ENCODE measurements around the gene DZIP3. TPM values are rescaled to one million over a fixed set of nuclear protein-coding genes. Genes with fewer than 3 reads are reported as not detected.

The DZIP3 gene
- total RNA-seq, 2 experiments from 2014 or later, result 14.5 to 31.8 TPM

DNA sequence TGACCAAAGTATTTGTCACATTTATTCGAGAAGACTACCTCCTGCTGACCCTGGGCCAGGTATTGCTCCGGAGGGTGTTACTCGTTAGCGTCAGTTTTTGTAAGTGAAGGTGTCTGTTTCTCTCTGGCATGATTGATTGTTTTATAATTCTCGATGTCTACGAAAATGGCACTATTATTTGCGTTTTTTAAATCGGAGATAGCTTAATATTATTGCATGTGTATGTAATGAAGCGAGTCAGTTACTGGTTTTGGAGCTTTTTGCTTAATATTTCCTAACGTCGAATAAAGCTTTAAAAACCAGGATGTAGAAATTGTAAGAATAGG lies 439 bp downstream of the DZIP3 start:
- H3K27ac ChIP-seq (ENCODE audit: low read depth, low read length, poor library complexity, severe bottlenecking), result peak overlapping the region; percentile 87
- peaks cover 26% of the 10 kb centered on the region for H4K20me1 ChIP-seq (ENCODE audit: insufficient read depth, low read length)
- peaks cover 40% of the 10 kb centered on the region for H3K4me1 ChIP-seq (ENCODE audit: insufficient read depth, low read length, poor library complexity, severe bottlenecking)
- peak overlapping the region; percentile 97 for H3K4me2 ChIP-seq (ENCODE audit: low read length)
- H3K9me3 ChIP-seq (ENCODE audit: low read length), result no peaks in the 10 kb centered on the region
- TF ChIP-seq, protein P1, sequence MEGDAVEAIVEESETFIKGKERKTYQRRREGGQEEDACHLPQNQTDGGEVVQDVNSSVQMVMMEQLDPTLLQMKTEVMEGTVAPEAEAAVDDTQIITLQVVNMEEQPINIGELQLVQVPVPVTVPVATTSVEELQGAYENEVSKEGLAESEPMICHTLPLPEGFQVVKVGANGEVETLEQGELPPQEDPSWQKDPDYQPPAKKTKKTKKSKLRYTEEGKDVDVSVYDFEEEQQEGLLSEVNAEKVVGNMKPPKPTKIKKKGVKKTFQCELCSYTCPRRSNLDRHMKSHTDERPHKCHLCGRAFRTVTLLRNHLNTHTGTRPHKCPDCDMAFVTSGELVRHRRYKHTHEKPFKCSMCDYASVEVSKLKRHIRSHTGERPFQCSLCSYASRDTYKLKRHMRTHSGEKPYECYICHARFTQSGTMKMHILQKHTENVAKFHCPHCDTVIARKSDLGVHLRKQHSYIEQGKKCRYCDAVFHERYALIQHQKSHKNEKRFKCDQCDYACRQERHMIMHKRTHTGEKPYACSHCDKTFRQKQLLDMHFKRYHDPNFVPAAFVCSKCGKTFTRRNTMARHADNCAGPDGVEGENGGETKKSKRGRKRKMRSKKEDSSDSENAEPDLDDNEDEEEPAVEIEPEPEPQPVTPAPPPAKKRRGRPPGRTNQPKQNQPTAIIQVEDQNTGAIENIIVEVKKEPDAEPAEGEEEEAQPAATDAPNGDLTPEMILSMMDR (conservative IDR thresholded peaks at IDR 0.05; ENCODE audit: low read length), result peak; percentile 46
- TF ChIP-seq EZH2phosphoT487 (IDR thresholded peaks at IDR 0.05; ENCODE audit: borderline replicate concordance, low read depth, low read length), result no peak
- H3K36me3 ChIP-seq (ENCODE audit: insufficient read depth, low read length), result peaks cover 28% of the 10 kb centered on the region
- ChIA-PET POLR2A (interaction anchor here (0.7 to 3.7 kb wide), 15 partner anchors 8 to 919 kb away, joined by 3 to 34 read pairs (median 4); no protein-coding TSS in a partner anchor), CTCF (ENCODE audit: unreplicated experiment) (no interaction called here)
- peak overlapping the region; percentile 84 for H2AFZ ChIP-seq (ENCODE audit: low read length)
- no peak for DNase-seq (ENCODE audit: low spot score)
- intact Hi-C loops (cut with micrococcal nuclease; ENCODE audit: unreplicated experiment), result loop anchor here (2.0 to 10.0 kb wide), 4 partner anchors 38 to 1155 kb away; partner anchors contain the start of gene IFT57
- peak overlapping the region; percentile 93 for H3K4me3 ChIP-seq (ENCODE audit: low read depth, low read length, poor library complexity, severe bottlenecking)
- H3K9me2 ChIP-seq (ENCODE audit: insufficient read depth, low read length), result no peaks in the 10 kb centered on the region
- H3K79me2 ChIP-seq (ENCODE audit: insufficient read depth, low read depth, low read length), result peaks cover 69% of the 10 kb centered on the region
- BruUV-seq (replicated peaks), result TSS peak; percentile 90

DNA sequence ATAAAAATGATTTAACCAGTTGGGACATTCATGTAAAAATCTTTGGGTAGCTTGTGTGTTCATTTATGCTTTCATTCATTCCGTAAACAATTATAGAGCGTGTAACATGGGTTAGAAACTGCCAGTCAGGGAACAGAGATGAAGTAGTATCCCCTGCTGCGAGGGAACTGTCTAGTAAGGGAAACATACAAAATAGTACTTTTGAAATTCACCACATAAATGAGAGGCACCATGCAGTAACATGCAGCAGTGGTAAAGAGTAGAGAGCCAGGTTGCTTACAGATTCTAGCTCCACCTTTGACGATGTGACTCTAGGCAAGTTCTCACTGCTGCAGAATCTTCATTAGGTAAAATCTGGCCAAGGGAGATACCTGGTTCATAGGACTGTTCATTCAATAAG lies 938 bp downstream of the DZIP3 start:
- DNase-seq (ENCODE audit: low spot score), result peak; percentile 41
- Histone ChIP-seq H3K36me3 (ENCODE audit: insufficient read depth, low read length) (peaks cover 23% of the 10 kb centered on the region), H3K9me2 (ENCODE audit: insufficient read depth, low read length) (no peaks in the 10 kb centered on the region), H3K4me2 (ENCODE audit: low read length) (peak overlapping the region; percentile 97), H4K20me1 (ENCODE audit: insufficient read depth, low read length) (peaks cover 23% of the 10 kb centered on the region), H3K9me3 (ENCODE audit: low read length) (no peaks in the 10 kb centered on the region), H3K79me2 (ENCODE audit: insufficient read depth, low read depth, low read length) (peaks cover 64% of the 10 kb centered on the region), H3K27ac (ENCODE audit: low read depth, low read length, poor library complexity, severe bottlenecking) (peak overlapping the region; percentile 87), H3K4me3 (ENCODE audit: low read depth, low read length, poor library complexity, severe bottlenecking) (peak overlapping the region; percentile 93), H3K4me1 (ENCODE audit: insufficient read depth, low read length, poor library complexity, severe bottlenecking) (peaks cover 36% of the 10 kb centered on the region), H2AFZ (ENCODE audit: low read length) (peak overlapping the region; percentile 84; the same call in 1 of the 2 replicates)
- BruUV-seq (replicated peaks), result no TSS peak
- ChIA-PET CTCF (ENCODE audit: unreplicated experiment) (no interaction called here), POLR2A (interaction anchor here (0.7 to 3.7 kb wide), 11 partner anchors 8 to 920 kb away, joined by 3 to 34 read pairs (median 4); no protein-coding TSS in a partner anchor)
- intact Hi-C loops (cut with micrococcal nuclease; ENCODE audit: unreplicated experiment), result no loop called here
- TF ChIP-seq, protein P1 (conservative IDR thresholded peaks at IDR 0.05; ENCODE audit: low read length), result no peak
- no peak for TF ChIP-seq EZH2phosphoT487 (IDR thresholded peaks at IDR 0.05; ENCODE audit: borderline replicate concordance, low read depth, low read length)

DNA sequence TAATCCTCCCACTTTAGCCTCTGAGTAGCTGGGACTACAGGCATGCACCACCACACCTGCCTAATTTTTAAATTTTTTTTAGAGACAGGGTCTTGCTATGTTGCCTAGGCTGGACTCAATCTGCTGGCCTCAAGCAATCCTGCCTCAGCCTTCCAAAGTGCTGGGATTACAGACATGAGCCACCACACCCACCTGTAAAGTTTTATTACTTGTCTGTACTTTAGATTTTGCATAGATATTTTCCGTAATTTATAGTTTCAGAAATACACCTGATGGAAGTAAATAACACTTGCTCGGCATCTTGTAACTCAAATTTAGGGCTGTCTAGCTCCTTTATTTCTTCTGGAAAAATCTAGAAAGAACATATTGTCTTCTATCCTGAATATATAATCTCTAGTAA lies 5.8 kb downstream of the DZIP3 start:
- Histone ChIP-seq H3K36me3 (ENCODE audit: insufficient read depth, low read length) (no peaks in the 10 kb centered on the region; the same call in 1 of the 2 replicates), H4K20me1 (ENCODE audit: insufficient read depth, low read length) (no peaks in the 10 kb centered on the region), H2AFZ (ENCODE audit: low read length) (no peak overlapping the region), H3K27ac (ENCODE audit: low read depth, low read length, poor library complexity, severe bottlenecking) (no peak overlapping the region), H3K4me1 (ENCODE audit: insufficient read depth, low read length, poor library complexity, severe bottlenecking) (peaks cover 21% of the 10 kb centered on the region), H3K4me2 (ENCODE audit: low read length) (no peak overlapping the region), H3K9me3 (ENCODE audit: low read length) (no peaks in the 10 kb centered on the region), H3K4me3 (ENCODE audit: low read depth, low read length, poor library complexity, severe bottlenecking) (no peak overlapping the region), H3K9me2 (ENCODE audit: insufficient read depth, low read length) (no peaks in the 10 kb centered on the region), H3K79me2 (ENCODE audit: insufficient read depth, low read depth, low read length) (peaks cover 19% of the 10 kb centered on the region)
- TF ChIP-seq, protein P1 (conservative IDR thresholded peaks at IDR 0.05; ENCODE audit: low read length), result no peak
- no peak for TF ChIP-seq EZH2phosphoT487 (IDR thresholded peaks at IDR 0.05; ENCODE audit: borderline replicate concordance, low read depth, low read length)
- POLR2A ChIA-PET, result no interaction called here
- CTCF ChIA-PET (ENCODE audit: unreplicated experiment), result no interaction called here
- BruUV-seq (replicated peaks), result no TSS peak
- intact Hi-C loops (cut with micrococcal nuclease; ENCODE audit: unreplicated experiment), result no loop called here
- DNase-seq (ENCODE audit: low spot score), result no peak
